DMS 273 (cell line): ENCODE results near the gene DBNDD2.

ENCODE experiments used
- DNase-seq: peaks from one replicate; lab custom pipeline; 2025; ENCODE audit not compliant: unreplicated experiment; lab: John Stamatoyannopoulos, UW

Gene DBNDD2

DNA sequence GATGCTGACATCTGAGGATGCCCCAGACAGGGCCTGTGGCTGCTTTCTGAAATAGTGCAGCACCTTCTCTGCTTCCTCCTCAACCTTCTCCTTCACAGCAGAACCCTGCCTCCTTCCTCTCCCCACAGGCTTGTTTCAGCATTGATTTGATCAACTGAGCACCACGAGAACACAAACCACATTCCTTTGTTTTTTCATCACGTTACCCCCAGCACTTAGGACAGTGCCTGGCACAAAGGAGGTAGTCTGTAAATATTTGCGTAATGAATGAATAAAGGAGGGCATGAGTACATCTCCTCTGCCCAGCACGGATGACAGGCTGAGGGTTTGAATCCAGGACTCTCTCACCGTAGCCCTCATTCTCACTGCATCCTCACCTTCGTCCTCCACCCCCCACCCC lies 40.2 kb downstream of the DBNDD2 start:
- DNase-seq: no peak

DNA sequence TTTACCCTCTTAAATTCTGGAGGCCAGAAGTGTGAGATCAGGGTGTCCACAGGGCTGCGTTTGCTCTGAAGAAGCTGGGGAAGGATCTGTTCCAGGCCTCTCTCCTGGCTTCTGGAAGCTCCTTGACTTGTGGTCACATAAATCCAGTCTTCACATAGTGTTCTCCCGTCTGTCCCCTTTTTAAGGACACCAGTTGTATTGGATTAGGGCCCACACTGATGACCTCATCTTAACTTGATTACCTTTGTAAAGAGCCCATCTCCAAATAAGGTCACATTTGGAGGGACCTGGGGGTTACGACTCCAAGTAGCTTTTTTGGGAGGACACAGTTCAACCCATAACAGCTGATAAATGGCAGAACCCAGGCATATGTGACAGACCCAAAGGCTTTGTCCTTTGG lies 41.4 kb downstream of the DBNDD2 start:
- peak; percentile 40 for DNase-seq

DNA sequence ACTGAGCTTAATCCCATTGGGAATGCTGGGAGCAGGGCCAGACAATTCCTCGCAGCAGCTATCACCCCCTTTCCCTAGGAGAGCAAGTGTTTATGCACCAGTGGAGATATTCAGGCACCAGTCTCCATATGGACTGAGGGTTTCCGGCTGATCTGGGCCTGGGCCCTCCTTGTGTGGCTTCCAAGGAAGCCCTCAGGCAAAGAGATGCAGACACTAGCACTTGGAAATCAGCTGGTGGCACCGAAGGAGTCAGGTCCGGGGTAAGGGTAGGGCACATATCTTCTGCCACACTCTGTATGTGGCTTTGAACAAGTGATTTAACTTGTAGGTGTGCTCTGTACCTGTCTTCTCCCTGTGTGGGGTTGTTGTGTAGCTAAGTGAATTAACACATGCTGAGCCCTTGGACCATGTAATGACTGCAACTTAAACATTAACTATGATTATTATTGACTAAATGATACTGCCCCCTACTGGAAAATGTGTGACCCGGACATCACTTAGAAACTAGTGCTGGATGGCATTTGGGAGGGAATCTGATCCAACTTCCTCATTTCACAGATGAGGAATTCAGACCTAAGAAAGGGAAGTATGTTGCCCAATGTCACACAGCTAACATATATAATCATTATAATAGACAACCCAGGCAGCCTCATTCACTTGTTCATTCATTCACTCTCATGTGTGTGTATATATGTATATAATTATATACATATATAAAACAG lies 42.2 kb downstream of the DBNDD2 start:
- DNase-seq: peak; percentile 75

DNA sequence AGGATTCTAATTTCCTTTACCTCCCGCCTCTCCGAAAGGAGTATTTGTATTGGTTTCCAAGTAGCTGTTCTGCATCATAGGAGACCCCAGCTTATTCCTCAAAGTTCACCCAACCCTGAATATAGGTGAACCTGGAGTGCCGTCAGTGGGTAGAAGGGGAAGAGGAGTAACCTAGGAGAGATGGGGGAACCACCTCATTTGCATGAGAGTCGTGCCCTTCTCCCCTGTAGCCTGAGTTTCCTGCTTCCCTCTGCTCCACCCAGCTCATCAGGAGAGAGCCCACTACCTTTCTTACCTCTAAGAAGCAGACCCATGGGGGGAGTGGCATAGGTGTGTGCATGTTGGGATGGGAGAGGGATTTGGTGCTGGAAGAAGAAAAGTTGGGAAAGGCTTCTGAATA lies 44.1 kb downstream of the DBNDD2 start:
- DNase-seq: no peak

DNA sequence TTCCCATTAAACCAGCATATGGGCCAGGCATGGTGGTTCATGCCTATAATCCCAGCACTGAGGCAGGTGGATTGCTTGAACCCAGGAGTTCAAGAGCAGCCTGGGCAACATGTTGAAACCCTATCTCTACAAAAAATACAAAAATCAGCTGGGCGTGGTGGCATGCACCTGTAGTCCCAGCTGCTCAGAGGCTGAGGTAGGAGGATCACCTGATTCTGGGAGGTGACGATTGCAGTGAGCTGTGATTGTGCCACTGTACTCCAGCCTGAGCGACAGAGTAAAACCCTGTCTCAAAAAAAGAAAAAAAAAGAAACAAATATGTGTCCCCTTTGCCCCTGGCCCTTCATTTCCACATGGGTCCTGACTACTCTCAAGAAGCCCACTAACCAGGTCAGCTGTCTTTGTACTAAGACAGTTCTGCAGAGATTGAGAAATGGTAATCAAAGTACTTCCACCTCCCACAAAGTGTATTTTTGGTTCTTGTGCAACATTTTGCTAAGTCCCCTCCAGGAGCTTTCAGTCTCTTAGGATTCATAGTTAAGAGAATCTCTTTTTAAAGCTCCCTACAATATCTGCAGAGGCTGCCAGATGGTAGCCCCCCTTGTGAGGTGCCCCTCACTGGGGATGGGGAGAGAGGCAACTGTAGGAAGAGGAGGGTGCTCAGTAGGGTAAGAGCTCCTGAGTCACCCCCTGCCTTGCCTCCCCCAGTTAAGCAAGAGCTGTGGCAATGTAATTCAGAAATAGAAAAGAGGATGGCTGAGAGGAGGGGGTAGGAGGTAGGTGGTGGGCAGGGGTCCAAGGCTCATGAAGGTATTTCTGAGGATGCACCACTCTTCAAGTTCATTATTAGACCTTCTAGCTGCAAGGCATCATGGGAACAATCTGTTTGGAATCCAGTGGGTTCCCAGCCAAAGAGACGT lies 44.9 kb downstream of the DBNDD2 start:
- no peak for DNase-seq

DNA sequence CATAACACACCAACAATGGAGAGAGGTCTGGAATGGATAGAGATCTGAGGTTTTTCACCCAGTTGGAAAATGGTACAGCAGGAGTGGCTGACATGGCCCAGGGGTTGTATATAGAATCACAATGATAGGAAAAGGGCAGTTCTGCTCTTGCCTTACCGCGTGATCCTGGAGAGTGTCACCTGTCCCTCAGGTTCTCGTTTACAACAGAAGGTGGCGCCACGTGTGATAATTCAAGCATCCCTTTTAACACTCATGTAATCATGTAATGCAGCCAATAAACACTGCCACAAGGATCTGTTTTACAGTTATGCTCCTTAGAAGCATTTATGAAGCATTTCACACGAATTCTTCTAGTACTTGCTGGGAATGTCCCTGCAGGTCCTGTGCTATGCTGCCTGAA lies 48.5 kb downstream of the DBNDD2 start:
- DNase-seq: peak; percentile 64

DNA sequence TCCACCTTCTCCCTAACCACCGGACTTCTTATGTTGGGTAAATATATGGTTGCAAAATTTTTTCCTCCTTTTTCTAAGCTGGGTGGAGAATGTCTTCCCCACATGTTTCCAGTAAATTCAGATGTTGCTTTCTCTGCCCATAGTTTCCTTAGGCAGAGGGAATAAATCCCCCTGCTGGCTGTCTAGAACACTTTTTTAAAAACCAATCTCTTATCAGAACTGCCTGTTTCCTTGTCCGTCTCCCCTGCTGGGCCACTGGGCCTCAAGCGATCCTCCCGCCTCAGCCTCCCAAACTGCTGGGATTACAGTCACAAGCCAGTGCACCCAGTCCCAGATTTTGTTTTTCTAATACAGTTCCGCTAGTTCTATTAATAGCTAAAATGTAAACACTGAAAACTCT lies 51.5 kb downstream of the DBNDD2 start:
- DNase-seq: peak; percentile 19
